HCT116 (cell line): ENCODE results near the gene FARP1. TPM values are rescaled to one million over a fixed set of nuclear protein-coding genes. Genes with fewer than 3 reads are reported as not detected.

Source experiments
- ATAC-seq: fragments of 200-7000 bp; cut with Tn5 transposase; 2 replicates; pipeline ENCODE4 v1.9.1; 2020; ENCODE audit warnings: mild to moderate bottlenecking, moderate library complexity
- BruUV-seq: library from RNA; stranded (reverse); fragments of 400-500 nt; replicated peaks from 2 replicates; lab custom pipeline; 2021; lab: Mats Ljungman, UMichigan
- CTCF ChIA-PET: fragments of 300-600 bp; sonication (Branson Sonifier 250); formaldehyde crosslinking; loops from one replicate; lab custom pipeline; 2021; ENCODE audit warnings: antibody characterized with exemption; lab: Charles Lee
- POLR2A ChIA-PET: fragments of 300-600, 350-600 bp; sonication (Branson Sonifier 250); formaldehyde crosslinking; loops from one replicate; lab custom pipeline; 2021; ENCODE audit warnings: antibody characterized with exemption; lab: Charles Lee
- RAD21 ChIA-PET, 2 experiments: fragments of 300-600 bp; sonication (Branson Sonifier 250); formaldehyde crosslinking; loops; one replicate each; lab custom pipeline; 2023; ENCODE audit warnings: low total read pairs in 2 of 2; ENCODE audit not compliant: uncharacterized antibody in 2 of 2, unreplicated experiment in 2 of 2, low non-redundant PET in 1 of 2; lab: Charles Lee
- DNase-seq: peaks from one replicate; pipeline ENCODE4 v3.0.0-alpha.2; 2010; ENCODE audit warnings: low read depth, low spot score
- H2AFZ ChIP-seq: fragments of 200-600 bp; shearing (Covaris generic), sonication (generic); 2 replicates; pipeline ENCODE4 v1.6.1; 2017; ENCODE audit warnings: low read depth, mixed run types, mixed read lengths, antibody characterized with exemption, low read length; ENCODE audit not compliant: poor library complexity, severe bottlenecking
- H3K27ac ChIP-seq: 2 replicates; pipeline ENCODE4 v1.5.1; 2012; ENCODE audit warnings: low read depth, low read length
- H3K27me3 ChIP-seq: fragments of 200-600 bp; sonication (generic); 2 replicates; pipeline ENCODE4 v1.6.1; 2016; ENCODE audit warnings: mixed run types, low read length, mixed read lengths; ENCODE audit not compliant: insufficient read depth
- H3K36me3 ChIP-seq, 2 experiments: fragments of 200-500 bp in 1 of 2; fragments of 200-600 bp in 1 of 2; sonication (Bioruptor generic) in 1 of 2; sonication (generic) in 1 of 2; 2 replicates each; pipeline versions ENCODE4 v1.5.1 to v1.6.1; 2014 to 2016; ENCODE audit warnings: low read length in 2 of 2, inconsistent platforms in 1 of 2, mixed read lengths in 1 of 2, mixed run types in 1 of 2; ENCODE audit not compliant: insufficient read depth in 2 of 2, control insufficient read depth in 1 of 2
- H3K4me1 ChIP-seq, 2 experiments: fragments of 200-600 bp in 1 of 2; sonication (generic) in 1 of 2; 2 replicates each; pipeline versions ENCODE4 v1.5.1 to v1.6.1; 2012 to 2017; ENCODE audit warnings: low read length in 2 of 2, inconsistent platforms in 1 of 2, mild to moderate bottlenecking in 1 of 2, mixed read lengths in 1 of 2, mixed run types in 1 of 2, moderate library complexity in 1 of 2; ENCODE audit not compliant: insufficient read depth in 2 of 2, control insufficient read depth in 1 of 2
- H3K4me2 ChIP-seq: fragments of 200-600 bp; sonication (generic); 2 replicates; pipeline ENCODE4 v1.6.1; 2017; ENCODE audit warnings: mixed run types, low read length, mixed read lengths
- H3K4me3 ChIP-seq, 2 experiments: fragments of 200-600 bp in 1 of 2; sonication (generic) in 1 of 2; replicated peaks in 1 of 2; 2 replicates each; pipeline ENCODE4 v1.5.1; 2011 to 2016; ENCODE audit warnings: low read length in 2 of 2, control low read depth in 1 of 2, low read depth in 1 of 2, mild to moderate bottlenecking in 1 of 2, mixed read lengths in 1 of 2, mixed run types in 1 of 2
- H3K79me2 ChIP-seq: fragments of 200-600 bp; sonication (generic); 2 replicates; pipeline ENCODE4 v1.6.1; 2017; ENCODE audit warnings: mild to moderate bottlenecking, mixed run types, low read length, moderate library complexity, mixed read lengths; ENCODE audit not compliant: insufficient read depth
- H3K9ac ChIP-seq: fragments of 200-600 bp; sonication (generic); 2 replicates; pipeline ENCODE4 v1.6.1; 2016; ENCODE audit warnings: low read length, mixed read lengths
- H3K9me2 ChIP-seq: fragments of 200-600 bp; sonication (generic), shearing (Covaris generic); 2 replicates; pipeline ENCODE4 v1.6.1; 2017; ENCODE audit warnings: mixed run types, mild to moderate bottlenecking, moderate library complexity; ENCODE audit not compliant: insufficient read depth
- H3K9me3 ChIP-seq, 2 experiments: fragments of 200-500 bp in 1 of 2; fragments of 200-600 bp in 1 of 2; sonication (Bioruptor generic) in 1 of 2; sonication (generic) in 1 of 2; 2 replicates each; pipeline ENCODE4 v1.6.1; 2014 to 2017; ENCODE audit warnings: low read length in 2 of 2, mixed read lengths in 2 of 2, inconsistent platforms in 1 of 2, low read depth in 1 of 2, mild to moderate bottlenecking in 1 of 2, mixed run types in 1 of 2, moderate library complexity in 1 of 2; ENCODE audit not compliant: control insufficient read depth in 1 of 2, insufficient read depth in 1 of 2
- H4K20me1 ChIP-seq: fragments of 200-600 bp; sonication (generic), shearing (Covaris generic); 2 replicates; pipeline ENCODE4 v1.6.1; 2017; ENCODE audit warnings: mixed run types, mild to moderate bottlenecking, moderate library complexity; ENCODE audit not compliant: insufficient read depth
- EGR1 ChIP-seq: IDR thresholded peaks from 2 replicates; pipeline ENCODE4 v1.6.1; 2012; ENCODE audit warnings: low read depth
- EZH2phosphoT487 ChIP-seq: fragments of 200-600 bp; IDR thresholded peaks from 2 replicates; pipeline ENCODE4 v1.6.1; 2018; ENCODE audit warnings: antibody characterized with exemption, borderline replicate concordance
- FOSL1 ChIP-seq: IDR thresholded peaks from 2 replicates; pipeline ENCODE4 v1.6.1; 2012; ENCODE audit warnings: low read depth
- YY1 ChIP-seq: IDR thresholded peaks from 2 replicates; pipeline ENCODE4 v1.6.1; 2011; ENCODE audit warnings: low read length, low read depth, moderate library complexity, mild to moderate bottlenecking; ENCODE audit not compliant: insufficient replicate concordance; ENCODE audit errors: extremely low read depth
- ZBTB33 ChIP-seq: IDR thresholded peaks from 2 replicates; pipeline ENCODE4 v1.6.1; 2011; ENCODE audit warnings: mild to moderate bottlenecking, low read length, moderate library complexity; ENCODE audit not compliant: insufficient replicate concordance; ENCODE audit errors: extremely low read depth
- ZFX ChIP-seq: fragments of 450-650 bp; IDR thresholded peaks from 2 replicates; pipeline ENCODE4 v1.6.1; 2017
- intact Hi-C: fragments of 100-400 bp; cut with micrococcal nuclease; formaldehyde crosslinking; loops from 2 replicates; pipeline ENCODE4 v1.10.0; 2022
- total RNA-seq: library from RNA; stranded (reverse); gene quantifications from one replicate; pipeline ENCODE4 v1.2.1, GENCODE V29; 2021; ENCODE audit not compliant: unreplicated experiment
- TF ChIP-seq, protein P1 (sequence below): IDR thresholded peaks from 2 replicates; pipeline ENCODE4 v1.6.1; 2012

FARP1 gene
- total RNA-seq, 1 experiment from 2014 or later, result 30.5 TPM

- no peak overlapping the region for H3K4me2 ChIP-seq
- ChIA-PET RAD21 (no interaction called here), CTCF (no interaction called here), POLR2A (no interaction called here)
- no peaks in the 10 kb centered on the region for H3K4me1 ChIP-seq
- no peak overlapping the region for H2AFZ ChIP-seq
- no peaks in the 10 kb centered on the region for H3K79me2 ChIP-seq
- DNase-seq (no peak), ATAC-seq (no peak)
- H4K20me1 ChIP-seq, result no peaks in the 10 kb centered on the region
- no peaks in the 10 kb centered on the region for H3K36me3 ChIP-seq
- H3K9me2 ChIP-seq, result no peaks in the 10 kb centered on the region
- H3K9me3 ChIP-seq, result no peaks in the 10 kb centered on the region
- H3K4me3 ChIP-seq, result no peak overlapping the region
- intact Hi-C loops, result no loop called here
- no TSS peak for BruUV-seq
- H3K27ac ChIP-seq, result no peak overlapping the region
- no peaks in the 10 kb centered on the region for H3K27me3 ChIP-seq
- H3K9ac ChIP-seq, result no peak overlapping the region
- TF ChIP-seq EZH2phosphoT487, result no peak
Measured at GRCh38 chr13:98299235-98299965, 156.5 kb downstream of the FARP1 start.

DNA sequence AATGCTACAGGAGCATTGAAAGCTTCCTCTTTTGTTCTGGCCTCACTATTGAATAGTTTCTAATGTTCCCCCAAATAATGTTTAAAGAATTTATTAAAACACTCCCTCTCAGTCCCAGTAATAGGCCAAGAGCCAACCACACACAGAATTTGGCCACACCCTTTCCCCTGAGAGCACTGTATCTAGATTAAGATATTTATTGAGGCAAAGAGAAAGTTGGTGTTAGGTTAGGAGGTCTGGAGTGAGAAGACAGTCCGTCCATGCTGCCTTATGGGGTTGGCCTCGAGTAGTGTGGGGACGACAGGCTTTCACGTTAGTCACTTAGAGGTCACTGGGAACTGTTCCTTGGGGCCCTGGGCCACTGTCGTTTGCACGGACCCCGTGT lies 157.1 kb downstream of the FARP1 start:
- no peaks in the 10 kb centered on the region for H3K9me2 ChIP-seq
- no peak overlapping the region for H3K9ac ChIP-seq
- POLR2A ChIA-PET, result no interaction called here
- H3K27ac ChIP-seq, result no peak overlapping the region
- no peaks in the 10 kb centered on the region for H3K4me1 ChIP-seq
- DNase-seq (no peak), ATAC-seq (no peak)
- TF ChIP-seq EGR1, result no peak
- TF ChIP-seq, protein P1, sequence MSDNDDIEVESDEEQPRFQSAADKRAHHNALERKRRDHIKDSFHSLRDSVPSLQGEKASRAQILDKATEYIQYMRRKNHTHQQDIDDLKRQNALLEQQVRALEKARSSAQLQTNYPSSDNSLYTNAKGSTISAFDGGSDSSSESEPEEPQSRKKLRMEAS, result no peak
- TF ChIP-seq YY1, result no peak
- TF ChIP-seq ZBTB33, result no peak
- TF ChIP-seq ZFX, result no peak
- no peak for TF ChIP-seq FOSL1
- intact Hi-C loops, result no loop called here
- no peaks in the 10 kb centered on the region for H3K27me3 ChIP-seq
- no peaks in the 10 kb centered on the region for H4K20me1 ChIP-seq
- no peaks in the 10 kb centered on the region for H3K9me3 ChIP-seq
- RAD21 ChIA-PET, result no interaction called here
- H3K4me2 ChIP-seq, result no peak overlapping the region
- no TSS peak for BruUV-seq
- no peak overlapping the region for H2AFZ ChIP-seq
- no peaks in the 10 kb centered on the region for H3K36me3 ChIP-seq
- CTCF ChIA-PET, result no interaction called here
- H3K79me2 ChIP-seq, result no peaks in the 10 kb centered on the region
- no peak overlapping the region for H3K4me3 ChIP-seq
